AG09319 (cell line): Measurements from ENCODE around the gene PGAP6.
"Not testable (repeated sequence)": the region's sequence is repeated elsewhere in the genome, so short reads cannot be mapped to it uniquely, and the experiment has no call there.

Experiments
- DNase-seq: peaks from one replicate; pipeline ENCODE4 v3.0.0-alpha.2; 2010; ENCODE audit warnings: low read depth; ENCODE audit errors: extremely low read depth
- TF ChIP-seq, protein P1 (sequence below): IDR thresholded peaks from 2 replicates; pipeline ENCODE4 v1.5.1; 2011; ENCODE audit warnings: low read depth, mild to moderate bottlenecking, inconsistent platforms, low read length, moderate library complexity

PGAP6 gene

DNA sequence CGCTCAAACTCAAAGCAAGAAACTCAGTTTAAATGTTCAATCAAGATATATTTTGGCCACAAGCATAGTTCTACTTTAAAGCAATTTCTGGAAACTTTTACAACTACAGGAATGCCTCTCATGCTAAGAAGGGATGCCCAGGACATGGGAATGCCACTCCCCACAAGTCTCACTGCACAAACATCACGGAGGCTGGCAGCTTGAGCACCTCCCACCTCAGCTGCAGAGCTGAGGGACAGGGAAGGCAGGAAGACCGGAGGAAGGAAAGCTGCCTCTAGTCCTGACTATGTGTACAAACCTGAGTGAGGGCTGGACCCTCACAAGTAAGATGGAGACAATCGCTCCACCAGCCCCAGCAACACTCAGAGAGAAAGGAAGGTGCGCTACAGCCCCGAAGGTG lies 34.6 kb downstream of the PGAP6 start:
- TF ChIP-seq, protein P1, sequence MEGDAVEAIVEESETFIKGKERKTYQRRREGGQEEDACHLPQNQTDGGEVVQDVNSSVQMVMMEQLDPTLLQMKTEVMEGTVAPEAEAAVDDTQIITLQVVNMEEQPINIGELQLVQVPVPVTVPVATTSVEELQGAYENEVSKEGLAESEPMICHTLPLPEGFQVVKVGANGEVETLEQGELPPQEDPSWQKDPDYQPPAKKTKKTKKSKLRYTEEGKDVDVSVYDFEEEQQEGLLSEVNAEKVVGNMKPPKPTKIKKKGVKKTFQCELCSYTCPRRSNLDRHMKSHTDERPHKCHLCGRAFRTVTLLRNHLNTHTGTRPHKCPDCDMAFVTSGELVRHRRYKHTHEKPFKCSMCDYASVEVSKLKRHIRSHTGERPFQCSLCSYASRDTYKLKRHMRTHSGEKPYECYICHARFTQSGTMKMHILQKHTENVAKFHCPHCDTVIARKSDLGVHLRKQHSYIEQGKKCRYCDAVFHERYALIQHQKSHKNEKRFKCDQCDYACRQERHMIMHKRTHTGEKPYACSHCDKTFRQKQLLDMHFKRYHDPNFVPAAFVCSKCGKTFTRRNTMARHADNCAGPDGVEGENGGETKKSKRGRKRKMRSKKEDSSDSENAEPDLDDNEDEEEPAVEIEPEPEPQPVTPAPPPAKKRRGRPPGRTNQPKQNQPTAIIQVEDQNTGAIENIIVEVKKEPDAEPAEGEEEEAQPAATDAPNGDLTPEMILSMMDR, result no peak
- no peak for DNase-seq

DNA sequence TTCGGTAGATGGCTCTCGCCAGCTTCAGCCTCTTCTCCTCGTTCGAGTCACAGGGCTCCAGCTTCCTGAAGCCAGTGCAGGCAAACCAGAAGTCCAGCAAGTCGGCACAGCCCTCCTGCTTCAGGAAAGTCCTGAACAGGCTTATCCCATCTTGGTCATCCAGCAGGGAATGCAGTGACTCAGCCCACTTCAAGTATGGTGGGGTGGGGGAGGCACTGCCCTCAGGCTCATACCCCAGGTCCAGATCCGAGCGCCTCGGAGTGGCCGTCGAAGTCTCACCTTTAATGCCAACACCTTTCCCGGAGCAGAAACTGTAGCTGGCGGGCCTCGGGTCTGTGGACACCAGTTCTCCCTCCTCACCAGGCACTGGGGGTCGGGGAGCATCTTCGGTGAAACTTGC lies 35.2 kb downstream of the PGAP6 start:
- DNase-seq, result no peak
- TF ChIP-seq, protein P1, result no peak

DNA sequence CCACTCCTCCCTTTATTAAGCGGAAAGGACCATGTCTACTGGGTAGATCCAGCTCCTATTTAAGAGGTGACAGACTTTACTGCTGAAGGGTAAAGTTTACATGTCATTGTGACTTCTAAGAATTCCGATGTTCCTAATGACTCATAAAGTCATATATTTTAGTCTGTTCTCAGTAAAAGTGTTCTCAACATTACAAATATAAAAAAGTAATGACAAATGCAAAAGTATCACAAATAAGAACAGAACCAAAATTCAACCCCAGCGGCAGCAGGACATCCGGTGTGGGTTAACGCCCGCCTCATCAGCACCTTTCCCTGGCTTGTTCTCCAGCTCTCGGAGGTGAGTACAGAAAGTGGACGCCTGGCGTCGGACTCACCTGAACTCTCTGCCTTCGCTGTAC lies 36.0 kb downstream of the PGAP6 start:
- DNase-seq, result no peak

DNA sequence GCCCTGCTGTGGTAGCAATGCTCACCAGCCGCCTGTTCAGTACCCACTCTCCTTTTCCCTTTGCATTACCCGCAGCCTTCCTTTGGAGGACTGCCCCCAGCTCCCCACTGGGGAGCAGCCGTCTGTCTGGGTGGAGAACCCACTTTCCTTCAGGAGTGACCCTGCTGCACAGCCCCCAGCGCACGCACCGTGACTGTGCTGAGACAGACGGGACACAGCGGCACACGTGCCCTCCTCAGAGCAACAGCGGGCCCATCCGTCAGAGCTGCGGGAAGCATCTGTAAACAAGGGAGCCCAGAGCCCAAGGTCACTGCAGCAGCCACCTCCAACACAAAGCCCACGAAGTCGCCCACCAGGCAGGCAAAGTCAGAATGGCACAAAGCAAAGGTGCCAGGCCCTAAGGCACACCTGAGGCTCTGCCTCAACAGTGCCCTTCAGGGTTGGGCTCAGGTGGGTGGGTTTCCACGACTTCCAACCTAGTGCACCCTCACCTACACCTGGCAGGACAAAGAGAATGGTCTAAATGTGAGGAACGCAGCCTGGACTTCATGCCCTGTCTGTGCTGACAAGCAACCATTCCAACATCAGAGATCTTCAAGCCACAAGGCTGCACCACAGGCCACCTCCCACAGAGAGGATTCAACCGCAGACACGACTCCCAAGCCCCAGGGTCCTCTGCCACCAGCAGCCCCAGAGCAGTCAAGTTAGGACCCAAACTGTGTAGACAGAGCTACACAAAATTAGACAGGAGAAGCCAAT lies 39.1 kb downstream of the PGAP6 start:
- TF ChIP-seq, protein P1, result no peak
- no peak for DNase-seq

More for the DNA sequence above, 36.0 kb downstream of the PGAP6 start:
- TF ChIP-seq, protein P1, result no peak

DNA sequence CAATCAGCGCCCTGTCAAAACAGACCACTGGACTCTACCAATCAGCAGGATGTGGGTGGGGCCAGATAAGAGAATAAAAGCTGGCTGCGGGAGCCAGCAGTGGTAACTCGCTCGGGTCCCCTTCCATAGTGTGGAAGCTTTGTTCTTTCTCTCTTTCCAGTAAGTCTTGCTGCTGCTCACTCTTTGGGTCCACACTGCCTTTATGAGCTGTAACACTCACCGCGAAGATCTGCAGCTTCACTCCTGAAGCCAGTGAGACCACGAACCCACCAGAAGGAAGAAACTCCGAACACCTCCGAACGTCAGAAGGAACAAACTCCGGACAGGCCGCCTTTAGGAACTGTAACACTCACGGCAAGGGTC lies 39.8 kb downstream of the PGAP6 start:
- not testable (repeated sequence) for DNase-seq

DNA sequence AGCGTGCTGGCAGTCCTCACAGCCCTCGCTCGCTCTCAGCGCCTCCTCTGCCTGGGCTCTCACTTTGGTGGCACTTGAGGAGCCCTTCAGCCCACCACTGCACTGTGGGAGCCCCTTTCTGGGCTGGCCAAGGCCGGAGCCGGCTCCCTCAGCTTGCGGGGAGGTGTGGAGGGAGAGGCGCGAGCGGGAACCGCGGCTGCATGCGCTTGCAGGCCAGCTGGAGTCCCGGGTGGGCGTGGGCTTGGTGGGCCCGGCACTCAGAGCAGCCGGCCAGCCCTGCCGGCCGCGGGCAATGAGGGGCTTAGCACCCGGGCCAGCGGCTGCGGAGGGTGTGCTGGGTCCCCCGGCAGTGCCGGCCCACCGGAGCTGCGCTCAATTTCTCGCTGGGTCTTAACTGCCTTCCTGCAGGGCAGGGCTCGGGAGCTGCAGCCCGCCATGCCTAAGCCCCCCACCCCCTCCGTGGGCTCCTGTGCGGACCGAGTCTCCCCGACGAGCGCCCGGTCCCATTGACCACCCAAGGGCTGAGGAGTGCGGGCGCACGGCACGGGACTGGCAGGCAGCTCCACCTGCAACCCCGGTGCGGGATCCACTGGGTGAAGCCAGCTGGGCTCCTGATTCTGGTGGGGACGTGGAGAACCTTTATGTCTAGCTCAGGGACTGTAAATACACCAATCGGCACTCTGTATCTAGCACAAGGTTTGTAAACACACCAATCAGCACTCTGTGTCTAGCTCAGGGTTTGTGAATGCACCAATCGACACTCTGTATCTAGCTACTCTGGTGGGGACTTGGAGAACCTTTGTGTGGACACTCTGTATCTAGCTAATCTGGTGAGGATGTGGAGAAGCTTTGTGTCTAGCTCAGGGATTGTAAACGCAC lies 40.4 kb downstream of the PGAP6 start:
- DNase-seq, result not testable (repeated sequence)

DNA sequence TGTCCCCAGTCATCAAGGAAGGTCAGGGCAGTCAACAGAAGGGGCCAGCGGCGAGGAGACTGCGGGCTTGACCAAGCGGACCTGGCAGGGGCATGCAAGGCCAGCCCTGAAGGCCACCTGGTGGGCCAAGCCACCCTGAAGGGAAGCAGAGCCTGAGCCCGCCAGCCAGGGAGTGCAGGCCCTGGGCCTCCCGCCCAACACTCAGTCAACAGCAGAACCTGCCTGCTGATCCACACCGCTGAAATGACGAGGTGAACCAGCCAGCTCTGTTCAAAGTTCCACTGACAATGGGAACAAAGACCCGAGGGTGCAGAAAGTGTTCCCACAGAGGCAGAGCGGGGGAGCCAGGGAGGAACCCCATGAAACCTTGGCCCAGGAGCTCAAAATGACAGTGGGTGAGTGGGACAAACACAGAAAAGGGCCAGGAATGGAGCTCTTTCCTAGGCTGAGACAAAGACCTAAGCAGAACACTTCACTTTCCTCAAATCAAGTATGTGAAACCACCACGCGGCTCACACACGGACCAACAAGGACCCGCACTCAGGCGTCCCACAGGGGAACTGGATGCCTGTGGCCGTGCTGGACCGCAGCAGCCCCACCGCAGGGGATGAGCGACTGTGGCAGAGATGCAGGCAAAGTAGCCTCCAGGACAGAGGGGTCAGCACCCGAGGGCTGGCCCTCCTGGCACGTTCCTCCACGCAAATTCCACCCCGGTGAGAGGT lies 41.2 kb downstream of the PGAP6 start:
- TF ChIP-seq, protein P1, result no peak
- no peak for DNase-seq

DNA sequence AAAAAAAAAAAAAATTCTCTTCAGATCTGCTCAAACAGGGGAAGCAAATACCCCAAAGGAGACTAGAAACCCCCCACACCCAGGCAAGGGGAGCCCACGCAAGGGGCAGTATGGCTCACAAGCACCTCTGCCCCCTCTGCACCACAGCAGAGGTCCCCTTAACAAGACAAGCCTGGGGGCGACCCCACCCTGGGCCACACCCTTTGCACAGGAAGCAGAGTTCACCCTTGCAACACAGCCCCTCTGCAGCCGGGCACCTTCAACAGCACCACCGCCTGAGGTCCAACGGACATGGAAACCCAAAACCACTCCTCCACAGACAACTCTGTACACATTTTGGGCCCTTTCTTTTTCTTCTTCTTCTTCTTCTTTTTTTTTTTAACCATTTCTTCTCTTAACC lies 42.1 kb downstream of the PGAP6 start:
- TF ChIP-seq, protein P1, result no peak
- no peak for DNase-seq
